ENCODE data around the gene NUP93.

NUP93 gene

DNA sequence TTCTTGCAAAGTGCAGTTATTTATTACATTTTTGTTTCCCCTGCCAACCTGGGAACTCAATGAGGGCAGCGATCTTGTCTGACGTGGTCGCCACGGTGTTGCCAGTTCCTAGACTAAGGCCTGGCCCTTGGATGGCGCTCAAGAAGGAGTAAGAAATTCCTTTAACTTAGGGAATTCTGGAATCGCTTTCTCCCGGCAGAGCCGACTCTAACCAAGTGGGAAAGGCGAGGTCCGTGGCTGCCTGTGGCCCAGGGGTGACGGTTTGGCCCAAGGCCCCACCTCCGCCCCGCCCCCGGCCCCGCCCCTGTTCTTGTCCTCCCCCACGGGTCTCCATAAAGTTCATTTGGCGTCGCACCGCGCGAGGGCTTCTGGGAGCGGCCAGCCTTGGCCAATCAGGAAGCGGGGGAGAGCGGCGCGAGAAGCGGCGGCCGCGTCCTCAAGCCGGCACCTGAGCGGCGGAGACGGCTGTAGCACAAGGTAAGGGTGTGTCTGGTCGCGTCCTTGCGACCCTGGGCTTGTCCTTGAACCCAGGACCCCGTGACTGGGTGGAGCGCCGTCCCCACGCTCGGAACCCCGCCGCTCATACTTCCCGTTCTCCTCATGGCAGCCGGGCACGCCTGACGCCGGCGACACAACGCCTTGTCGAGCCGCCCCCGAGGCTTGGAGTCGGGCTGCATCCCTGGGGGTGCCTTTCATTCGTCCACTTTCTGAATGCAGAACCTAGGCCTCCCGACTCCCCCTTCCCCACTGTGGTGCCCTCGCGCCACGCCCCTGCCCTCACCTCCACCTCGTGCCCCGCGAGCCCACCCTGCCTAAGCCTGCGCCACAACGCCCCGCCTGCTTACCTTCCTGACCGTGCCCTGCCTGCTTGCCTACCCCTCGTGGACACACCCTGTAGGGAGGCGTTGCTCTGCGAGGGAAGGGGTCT lies at the start of gene NUP93:
Gene NUP93 (plus strand): TSS at position 395 of the 928 bp plus-strand sequence. CDS start 18,119 bp downstream, outside the sequence.
- peak; percentile 71 for DNase-seq

DNA sequence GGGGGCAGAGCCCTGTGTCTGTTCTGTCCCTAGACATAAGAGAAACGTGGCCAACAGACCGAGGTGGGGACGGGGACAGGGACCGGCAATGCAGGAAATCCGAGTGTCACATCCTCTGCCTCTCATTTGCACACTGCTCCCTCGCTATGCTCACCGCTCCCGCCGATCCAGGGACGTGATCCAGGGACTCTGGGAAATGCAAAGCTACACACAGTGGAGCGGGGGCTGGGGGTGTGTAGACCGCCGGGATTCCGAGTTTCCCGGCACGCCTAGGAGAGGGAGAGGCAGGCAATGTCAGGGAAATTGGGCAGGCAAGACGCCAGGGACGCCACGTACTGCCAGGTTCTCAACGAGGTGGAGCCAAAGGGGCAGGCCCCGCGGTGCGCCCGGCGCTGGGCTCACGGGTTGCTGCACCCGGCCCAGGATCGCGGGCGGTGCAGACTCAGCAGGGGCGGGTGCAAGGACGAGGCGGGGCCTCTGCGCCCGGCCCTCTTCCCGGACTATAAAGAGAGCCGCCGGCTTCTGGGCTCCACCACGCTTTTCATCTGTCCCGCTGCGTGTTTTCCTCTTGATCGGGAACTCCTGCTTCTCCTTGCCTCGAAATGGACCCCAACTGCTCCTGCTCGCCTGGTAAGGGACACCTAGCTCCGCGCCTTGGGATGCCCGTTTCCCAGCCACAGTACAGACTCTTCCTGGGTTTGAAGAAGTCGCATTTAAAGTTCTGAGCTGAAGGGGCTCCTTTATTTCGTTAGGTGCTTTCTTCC lies 47.8 kb upstream of the NUP93 start, which contains the start of gene MT1X:
Gene MT1X (plus strand): TSS at position 532 of the 764 bp plus-strand sequence. CDS start 71 bp downstream, at position 603.
- peak; percentile 72 for DNase-seq

DNA sequence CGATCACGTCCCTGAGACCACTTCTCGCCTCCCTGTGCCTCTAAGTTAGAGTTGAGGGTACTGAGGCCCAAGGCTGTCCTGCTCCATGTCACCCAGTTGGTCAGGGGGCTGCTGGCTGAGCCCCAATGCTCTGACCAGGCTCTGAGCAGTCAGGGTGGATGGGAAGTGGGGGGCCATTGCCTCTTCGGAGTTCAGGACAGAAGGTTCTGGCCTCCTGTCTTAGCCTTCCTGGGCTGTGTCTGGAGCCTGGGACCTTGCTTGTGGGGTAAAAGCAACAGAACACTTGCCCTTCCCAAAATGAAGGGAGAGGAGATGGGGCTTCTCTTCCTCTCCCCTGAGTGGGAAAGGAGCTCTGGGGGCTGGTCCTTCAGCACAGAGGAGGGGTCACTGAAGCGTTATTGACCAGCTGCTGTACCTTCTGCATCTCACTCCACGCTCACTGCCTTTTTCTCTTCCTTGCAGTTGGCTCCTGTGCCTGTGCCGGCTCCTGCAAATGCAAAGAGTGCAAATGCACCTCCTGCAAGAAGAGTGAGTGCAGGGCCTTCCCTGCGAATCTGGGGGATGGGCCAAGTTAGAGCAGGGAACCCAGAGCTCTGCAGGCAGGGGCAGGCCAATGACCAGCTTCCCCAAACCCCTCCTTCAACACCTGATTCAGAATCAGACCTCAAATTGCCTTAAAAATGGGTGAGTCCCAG lies 47.1 kb upstream of the NUP93 start:
- DNase-seq, result no peak

DNA sequence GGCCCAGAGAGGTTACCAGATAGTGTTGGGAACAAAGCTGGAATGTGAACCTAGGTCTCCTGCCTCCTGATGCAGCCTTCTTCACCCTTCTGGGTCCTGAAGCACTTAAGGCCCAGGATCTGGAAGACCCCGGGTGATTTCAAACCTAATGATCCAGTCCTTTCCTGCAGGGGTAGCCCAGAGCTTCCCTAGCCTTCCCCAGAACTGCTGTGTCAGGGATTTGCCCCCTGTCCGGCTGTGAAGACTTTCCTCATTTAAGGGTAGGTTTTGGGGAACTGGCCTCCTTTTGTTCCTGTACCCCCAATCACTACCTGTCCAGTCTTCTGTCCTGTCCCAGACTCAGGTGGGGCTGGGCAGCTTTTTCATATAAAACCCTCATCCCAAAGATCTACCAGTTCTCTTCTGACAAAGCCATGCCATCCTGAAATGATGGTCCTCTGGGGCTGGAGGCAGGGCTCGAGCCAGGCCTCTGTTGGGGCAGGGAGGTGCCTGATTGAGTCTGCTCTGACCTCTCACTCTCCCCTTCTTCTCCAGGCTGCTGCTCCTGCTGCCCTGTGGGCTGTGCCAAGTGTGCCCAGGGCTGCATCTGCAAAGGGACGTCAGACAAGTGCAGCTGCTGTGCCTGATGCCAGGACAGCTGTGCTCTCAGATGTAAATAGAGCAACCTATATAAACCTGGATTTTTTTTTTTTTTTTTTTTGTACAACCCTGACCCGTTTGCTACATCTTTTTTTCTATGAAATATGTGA lies 46.3 kb upstream of the NUP93 start:
- DNase-seq, result no peak

DNA sequence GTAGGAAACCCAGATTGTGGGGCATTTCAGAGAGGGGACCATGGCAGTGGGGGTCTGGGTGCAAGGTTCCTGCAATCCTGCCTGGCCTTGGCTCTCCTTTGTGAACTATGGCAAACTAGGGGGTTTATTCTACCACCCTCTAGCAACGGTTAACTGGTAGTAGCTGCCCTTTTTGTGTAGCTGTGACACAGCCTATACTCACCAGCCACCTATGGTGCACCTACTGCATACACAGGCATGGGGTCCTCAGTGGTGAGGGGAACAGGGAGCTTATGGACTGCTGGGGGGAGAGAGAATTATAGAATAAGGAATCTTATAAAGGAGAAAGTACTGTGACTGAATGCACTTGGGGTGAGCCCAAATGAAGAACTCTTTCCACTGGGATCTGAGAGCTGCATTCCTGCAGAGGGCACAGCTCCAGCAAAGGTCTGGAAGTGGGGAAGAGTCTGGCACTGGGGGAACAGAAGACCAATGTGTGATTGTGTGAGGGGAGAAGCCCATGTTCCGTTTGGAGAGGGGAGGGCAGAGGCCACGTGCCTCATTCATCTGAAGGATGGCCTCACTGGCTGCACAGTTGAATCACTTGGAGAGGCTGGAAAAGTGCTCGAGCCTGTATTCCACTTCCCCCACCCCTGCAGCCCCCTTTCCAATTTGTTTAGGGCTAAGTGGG lies 45.5 kb upstream of the NUP93 start:
- DNase-seq, result no peak

GRCh38 chr16:56684926-56685590 lies 44.9 kb upstream of the NUP93 start:
- DNase-seq, result no peak

DNA sequence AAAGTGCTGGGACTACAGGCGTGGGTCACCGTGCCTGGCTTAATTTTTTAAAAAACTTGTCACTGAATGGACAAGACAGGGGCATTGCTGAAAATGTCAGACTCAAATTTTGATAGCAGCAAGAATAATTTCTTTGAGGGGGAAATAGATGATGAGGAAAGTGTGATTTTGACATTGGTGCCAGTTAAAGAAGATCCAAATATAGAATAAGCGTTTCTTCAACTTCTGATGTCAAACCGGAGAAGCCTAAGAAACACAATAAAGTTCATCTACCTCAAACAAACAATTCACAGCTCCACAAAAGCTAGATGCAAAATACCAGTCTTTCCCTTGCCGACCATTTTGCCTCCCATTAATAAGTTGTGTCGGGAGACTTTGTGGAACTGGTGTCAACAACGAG lies 43.2 kb upstream of the NUP93 start:
- no peak for DNase-seq

- no peak for DNase-seq
These were observed 41.2 kb upstream of the NUP93 start for GRCh38 chr16:56688762-56689161.

DNA sequence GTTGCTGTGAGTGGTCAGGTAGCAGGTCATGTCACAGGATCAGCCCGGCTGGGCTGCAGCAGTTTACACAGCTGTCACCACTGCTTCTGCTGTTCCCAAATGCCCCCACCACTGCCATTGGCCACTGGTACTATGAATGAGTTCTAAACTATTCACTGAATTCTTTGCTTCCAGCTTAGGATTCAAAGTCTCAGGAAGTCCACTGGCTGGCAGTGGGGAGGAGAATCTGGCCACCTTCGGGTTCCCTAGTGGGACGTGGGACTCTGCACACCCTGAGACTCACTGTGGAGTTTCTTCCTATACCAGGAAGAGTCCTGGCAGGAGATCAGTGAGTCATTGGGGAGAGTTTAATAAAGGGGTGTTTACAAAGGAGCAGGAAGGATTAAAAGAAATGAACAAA lies 40.8 kb upstream of the NUP93 start:
- no peak for DNase-seq

GRCh38 chr16:56690420-56691122 lies 39.4 kb upstream of the NUP93 start:
- DNase-seq, result no peak

DNA sequence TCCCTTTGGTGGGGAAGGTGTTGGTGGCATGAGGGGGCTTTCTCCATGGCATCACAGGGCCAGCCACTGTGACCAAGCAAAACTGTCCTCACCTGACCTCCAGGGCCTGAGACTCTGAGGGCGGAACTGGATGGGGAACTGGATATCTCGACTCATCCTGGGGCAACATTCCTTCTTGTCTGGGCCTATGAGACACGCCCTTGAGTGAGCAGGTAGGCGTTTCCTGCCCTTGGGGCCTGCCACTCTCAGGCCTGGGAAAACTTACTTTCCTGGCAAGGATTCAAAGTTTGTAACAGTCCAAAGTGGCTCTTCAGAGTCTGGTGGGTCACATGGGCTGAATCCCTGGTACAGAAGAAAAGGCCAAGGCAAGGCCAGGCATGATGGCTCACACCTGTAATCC lies 38.0 kb upstream of the NUP93 start:
- DNase-seq, result no peak

DNA sequence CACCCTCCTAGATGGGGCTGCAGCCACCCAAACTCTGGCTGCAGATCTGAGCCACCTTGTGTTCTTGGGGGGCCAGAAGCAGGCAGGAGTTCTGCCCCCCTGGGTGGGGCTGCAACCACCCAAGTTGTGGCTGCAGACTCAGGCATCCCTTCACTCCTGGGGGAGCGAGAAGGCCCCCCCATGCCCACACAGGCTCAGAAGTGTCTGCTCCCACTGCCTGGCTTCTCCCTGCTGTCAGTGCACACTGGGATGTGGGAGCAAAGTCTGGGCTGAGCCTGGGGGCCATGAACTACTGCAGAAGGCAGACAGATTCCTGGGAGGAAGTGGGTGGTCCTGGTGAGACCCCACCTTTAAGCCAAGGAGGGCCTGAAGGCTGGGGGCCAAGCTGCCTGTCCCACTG lies 34.7 kb upstream of the NUP93 start:
- DNase-seq, result no peak

DNA sequence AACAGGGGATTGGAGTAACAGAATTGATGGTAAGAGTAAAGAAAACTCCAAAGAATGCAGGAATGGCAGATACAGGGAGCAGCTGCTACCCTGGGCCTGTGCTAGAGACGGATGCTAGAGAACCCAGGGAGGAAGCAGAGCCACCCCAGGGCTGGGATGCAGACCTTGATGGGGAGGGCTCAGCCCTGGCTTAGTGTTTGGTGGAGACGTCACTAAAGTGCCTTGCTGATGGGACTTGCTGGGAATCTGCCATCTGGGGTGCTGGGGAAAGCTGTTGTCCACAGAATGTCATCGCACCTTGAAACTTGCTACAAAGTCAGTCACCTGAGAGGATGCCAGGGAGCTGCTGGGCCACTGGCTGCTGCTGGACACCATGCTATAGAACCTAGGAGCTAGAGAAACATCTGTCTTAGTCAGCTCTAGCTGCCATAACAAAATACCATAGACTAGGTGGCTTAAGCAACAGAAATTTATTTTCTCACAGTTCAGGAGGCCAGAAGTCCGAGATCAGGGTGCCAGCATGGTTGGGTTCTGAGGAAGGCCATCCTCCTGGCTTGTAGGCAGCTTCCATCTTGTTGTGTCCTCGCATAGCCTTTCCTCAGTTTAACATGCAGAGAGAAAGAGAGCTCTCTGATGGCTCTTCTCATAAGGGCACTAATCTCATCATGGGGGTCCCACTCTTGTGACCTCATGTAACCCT lies 32.3 kb upstream of the NUP93 start:
- DNase-seq, result no peak

GRCh38 chr16:56700195-56700594 lies 29.7 kb upstream of the NUP93 start:
- DNase-seq, result no peak

DNA sequence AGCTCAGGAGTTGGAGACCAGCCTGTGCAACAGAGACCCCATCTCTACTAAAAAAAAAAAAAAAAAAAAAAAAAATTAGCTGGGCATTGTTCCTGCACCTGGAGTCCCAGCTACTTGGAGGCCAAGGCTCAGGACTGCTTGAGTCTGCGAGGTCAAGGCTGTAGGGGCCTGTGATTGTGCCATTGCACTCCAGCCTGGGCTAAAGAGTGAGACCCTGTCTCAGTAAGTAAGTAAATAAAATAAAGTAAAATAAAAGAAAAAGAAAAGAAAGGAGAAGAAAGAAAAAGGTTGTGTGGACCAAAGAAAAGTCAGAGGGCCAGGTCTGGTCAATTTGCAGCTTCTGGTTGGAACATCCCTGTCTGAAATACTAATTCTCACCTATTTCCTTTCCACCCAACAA lies 29.3 kb upstream of the NUP93 start:
- DNase-seq, result no peak

- DNase-seq, result no peak
These were observed 28.4 kb upstream of the NUP93 start for GRCh38 chr16:56701534-56701933.

DNA sequence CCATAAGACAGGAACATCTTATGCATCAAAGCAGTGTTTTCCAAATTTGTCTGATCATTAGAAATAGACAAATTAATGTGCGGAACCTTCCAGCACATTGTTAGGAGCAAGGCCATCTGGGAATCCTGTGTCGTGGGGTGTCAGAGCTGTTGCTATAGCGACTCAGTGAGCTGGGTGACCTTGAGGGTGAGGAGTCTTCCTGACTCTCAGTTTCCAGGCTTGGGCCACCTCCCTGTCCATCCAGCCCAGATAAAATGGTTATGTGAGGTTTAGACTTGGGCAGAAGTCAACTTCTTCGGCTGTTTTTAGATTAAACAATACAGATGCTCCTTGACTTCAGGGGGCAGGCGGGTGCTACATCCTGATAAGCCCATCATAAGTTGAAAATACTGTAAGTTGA lies 27.1 kb upstream of the NUP93 start:
- DNase-seq, result no peak

DNA sequence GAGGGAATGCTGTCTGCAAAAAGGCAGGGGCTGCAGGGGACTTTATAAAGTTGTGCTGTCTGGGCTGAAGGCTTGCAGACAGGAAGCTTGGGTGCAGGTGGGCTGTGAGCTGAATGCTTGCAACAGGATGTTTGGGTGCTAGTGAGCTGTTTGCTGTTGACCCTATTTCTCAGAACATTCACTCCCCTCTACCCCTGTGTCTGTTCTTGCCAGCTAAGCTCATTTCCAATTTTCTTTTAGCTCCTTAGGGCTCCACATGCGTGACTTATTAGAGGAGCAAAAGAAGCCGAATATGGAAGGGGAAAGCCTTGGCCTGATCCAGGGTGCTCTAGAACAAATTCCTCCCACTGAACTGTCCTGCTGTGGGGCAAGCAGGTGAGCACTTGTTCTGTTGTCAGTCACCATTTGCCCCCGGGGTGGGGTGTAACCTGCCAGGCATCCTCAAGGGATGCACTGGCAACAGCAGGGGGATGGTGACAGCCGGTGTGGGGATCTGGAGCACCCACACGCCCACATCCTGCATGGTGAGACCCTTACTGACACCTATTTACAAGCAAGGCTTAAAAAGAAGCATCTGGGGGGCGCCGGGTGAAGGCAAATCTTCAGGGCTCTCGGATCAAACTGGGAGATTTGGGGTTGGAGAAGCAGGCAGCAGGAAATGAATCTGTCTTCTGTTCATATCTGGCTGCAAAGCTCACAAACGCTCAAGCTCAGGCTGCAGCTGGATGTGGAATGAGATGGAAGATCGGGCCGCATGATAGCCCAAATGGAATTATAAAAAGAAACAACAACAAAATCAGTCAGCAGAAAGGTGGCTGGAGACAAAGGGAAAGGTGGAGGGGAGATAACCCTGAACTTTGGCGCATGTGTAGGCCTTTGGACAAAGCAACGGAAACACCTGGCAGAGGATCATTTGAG lies 21.1 kb upstream of the NUP93 start:
- DNase-seq, result no peak
